CD4-positive, alpha-beta T cell treated with Interleukin-1 beta for 1 hour (primary cell): Measurements from ENCODE around the gene GLRA2.

ENCODE experiments used
- DNase-seq, 2 donors: peaks; one replicate each; pipeline ENCODE4 v3.0.0-alpha.2; 2020 to 2022

GLRA2 gene

DNA sequence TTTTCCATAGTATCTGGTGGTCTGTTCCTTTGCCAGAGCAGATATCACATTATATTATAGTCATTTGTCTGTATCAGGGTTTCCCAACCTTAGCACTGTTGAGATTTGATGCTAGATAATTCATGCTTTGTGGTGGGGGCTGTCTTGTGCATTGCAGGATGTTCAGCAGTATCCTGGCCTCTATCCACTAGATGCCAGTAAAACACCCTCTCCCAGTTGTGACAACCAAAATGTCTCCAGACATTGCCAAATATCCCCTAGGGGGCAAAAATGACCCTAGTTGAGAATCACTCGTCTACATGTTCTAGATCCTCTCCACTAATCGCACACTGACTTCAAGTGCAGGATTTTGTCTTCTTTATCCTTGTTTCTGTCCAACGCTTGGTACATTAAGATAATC is 182.8 kb downstream of the GLRA2 start:
- no peak for DNase-seq

DNA sequence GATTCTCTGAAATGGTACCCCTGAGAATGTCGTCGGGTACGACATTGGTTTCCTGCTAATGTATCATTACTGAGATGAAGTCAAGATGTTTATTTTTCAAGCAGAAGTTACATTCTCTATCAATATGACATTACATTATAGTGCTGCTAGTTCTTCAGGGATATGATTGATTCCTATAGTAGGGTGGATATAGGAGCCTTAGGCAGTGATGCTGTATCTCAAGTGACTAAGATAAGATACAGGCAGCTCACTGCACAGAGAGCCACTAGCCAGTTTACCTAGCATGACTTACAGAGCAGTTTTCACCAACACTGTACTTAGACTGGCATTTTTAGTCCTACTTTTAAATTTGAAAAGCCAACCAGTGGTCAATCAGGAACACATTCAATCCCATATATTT is 188.6 kb downstream of the GLRA2 start:
- no peak for DNase-seq

DNA sequence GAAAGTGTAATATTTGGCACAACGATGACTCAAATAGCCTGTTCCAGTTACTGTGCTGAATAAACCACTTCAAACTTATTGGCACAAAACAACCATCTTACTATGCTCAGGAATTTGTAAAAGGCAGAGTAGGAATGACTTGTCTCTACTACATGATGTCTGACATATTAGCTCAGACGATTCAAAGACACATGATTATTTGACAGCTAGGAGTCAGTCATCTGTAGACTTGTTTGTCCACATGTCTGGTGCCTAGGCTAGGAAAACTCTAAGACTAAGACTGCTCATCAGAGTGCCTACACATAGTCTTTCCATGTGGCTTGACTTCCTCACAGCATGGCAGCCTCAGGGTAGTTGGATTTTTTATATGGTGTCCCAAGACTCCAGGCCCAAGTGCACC is 189.1 kb downstream of the GLRA2 start:
- DNase-seq = no peak

DNA sequence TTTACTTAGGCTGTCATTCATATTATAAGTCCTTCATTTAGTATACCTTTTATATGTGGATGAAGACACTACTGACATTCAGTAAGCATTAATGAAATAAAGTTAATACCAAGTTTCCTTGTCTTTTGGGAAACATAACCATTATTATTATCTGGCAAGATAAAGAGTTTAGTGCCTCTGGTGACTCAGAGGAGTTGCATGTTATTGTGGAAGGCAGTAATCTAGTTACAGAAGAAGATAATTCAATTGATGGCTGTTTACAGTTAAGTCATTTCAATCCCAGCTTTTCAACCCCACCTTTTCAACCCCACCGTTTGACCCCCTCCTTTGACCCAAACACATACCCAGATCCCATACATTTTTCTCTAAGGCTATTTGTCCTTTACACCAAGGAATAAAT is 199.7 kb downstream of the GLRA2 start:
- DNase-seq = no peak

DNA sequence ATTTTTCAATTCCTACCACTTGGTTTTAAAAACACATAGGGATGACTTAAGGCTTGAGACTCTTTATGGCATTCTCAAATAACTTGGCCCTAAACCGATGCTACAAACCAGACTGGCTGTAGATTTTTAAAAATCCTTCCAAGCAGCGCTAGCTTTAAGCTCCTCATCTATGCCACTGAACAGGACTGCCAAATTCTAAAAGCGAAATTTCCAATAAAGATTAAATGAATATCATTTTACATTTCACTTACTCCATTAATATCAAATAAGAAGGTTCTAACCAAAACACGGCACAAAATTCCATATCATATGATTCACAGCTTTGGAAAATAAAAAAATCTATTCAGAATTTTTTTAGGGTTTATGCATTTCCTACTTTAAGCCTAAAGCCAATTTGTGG is 209.3 kb downstream of the GLRA2 start:
- no peak for DNase-seq

DNA sequence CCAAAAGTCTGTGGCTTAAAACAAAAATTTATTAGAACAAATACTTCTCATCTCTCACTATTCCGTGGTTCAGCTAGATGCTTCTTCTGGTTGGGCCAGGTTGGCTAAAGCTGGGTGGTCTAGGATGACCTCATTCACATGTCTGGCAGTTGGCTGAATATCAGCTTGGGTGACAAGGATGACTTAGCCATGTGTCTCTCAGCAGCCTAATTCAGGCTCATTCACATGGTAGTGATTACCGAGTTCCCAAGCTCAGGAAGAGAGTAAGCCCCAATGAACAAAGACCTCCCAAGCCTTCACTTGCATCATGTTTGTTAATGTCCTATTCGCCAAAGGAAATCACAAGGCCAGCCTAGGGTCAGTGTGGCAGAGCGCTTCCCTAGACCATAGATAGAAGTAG is 224.1 kb downstream of the GLRA2 start:
- DNase-seq = no peak

DNA sequence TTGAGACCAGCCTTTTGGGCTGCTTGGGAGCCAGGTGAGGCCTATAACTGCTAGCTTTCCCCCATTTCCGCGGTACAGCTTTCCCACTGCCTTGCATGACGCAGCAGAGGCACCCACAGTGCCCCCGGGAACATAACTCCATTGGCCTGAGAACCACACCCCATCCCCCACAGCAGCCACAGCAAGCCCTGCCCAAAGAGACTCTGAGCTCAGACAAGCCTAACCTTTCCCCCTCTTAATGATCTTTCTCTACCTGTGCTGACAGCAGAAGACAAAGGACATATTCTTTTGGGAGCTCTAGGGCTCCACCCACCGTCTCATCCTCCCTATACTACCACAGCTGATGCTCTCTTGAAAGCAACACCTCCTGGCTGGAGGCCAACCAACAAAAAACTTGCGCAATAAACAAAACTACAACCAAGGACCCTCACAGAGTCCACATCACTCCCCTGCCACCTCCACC is 228.7 kb downstream of the GLRA2 start:
- no peak for DNase-seq

DNA sequence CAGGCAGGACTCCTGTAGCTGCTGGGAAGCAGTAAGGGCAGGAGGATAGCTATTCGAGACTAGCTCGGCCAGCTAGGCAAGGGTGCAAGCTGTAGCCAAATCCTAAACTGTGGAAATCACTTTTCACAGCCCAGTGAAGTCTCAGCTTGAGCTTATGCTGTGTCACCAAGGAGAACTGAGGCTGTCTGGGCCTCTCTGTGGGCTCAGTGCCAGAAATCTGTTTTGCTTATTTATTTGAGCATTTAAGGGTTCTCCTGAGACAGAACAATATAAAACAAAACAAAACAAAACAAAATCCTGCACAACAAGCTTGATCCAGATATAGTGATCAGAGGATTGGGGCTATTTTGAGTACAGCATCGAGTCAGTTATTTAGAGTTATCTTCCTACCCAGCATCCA is 246.1 kb downstream of the GLRA2 start:
- DNase-seq = no peak

DNA sequence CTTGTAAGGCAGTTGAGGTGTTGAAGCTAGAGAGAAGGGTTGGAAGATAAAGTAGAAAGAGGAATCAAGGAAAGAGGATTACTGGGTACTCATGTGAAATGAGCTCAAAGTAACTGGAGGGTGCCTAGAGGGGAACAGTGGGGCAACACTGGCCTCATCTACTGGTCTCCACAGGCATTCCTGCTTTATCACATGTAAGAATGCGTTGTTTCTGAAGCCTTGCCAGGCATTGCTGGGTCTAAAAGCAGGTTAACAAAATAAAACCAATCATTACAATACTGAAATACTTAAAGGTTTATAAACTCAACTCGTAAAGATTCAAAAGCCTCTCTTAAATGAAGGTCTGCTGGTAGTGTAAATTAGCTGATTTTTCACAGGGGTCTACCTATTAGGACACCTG is 247.6 kb downstream of the GLRA2 start:
- DNase-seq = no peak

DNA sequence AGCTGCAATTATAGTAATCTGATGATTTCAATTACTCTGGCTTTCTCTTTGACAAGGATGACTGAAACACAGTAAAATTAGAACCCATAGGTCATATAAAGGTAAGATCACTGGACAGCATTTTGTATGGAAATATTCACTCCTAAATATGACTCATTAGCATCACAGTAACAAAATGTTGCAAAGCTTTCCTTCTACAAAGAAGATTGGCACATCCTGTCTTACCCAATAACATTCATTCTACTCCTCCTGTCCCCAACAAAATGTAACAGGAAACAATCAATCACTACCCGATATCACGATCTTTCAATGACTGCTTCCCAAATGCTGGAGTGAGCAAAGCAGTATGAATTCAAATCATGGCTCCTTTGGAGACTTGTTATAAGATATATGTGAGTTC is 248.2 kb downstream of the GLRA2 start:
- no peak for DNase-seq

DNA sequence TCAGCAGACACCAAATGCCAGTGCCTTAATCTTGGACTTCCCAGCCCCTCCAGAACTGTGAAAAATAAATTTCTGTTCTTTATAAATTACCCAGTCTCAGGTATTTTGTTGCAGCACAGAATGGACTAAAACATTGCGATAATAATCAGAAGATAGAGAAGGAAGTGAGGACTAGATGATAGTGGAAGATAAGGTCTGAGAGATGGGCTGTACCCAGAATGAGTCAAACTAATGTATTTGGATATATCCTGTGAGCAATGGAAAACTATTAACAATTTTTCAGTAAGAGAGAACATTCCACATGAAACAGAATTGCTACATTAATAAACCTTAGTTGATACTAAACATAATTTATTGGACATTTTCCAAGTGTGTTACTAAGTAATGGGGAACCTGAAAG is 250.2 kb downstream of the GLRA2 start:
- DNase-seq = no peak
